UCSD-AML1 (cell line): Measurements from ENCODE around the gene RNF166.
"Not testable (repeated sequence)": the region's sequence is repeated elsewhere in the genome, so short reads cannot be mapped to it uniquely, and the experiment has no call there.

Experiments used
- DNase-seq: peaks from one replicate; lab custom pipeline; 2025; ENCODE audit not compliant: unreplicated experiment; lab: John Stamatoyannopoulos, UW

Gene RNF166

GRCh38 chr16:88677721-88678120, 28.5 kb downstream of the RNF166 start:
- DNase-seq, result no peak

- DNase-seq, result no peak
These were observed 29.5 kb downstream of the RNF166 start for GRCh38 chr16:88676502-88677242.

GRCh38 chr16:88673716-88674379, 32.4 kb downstream of the RNF166 start:
- no peak for DNase-seq

GRCh38 chr16:88672776-88673175, 33.4 kb downstream of the RNF166 start:
- DNase-seq, result no peak

- no peak for DNase-seq
These were observed 34.4 kb downstream of the RNF166 start for GRCh38 chr16:88671806-88672205.

- DNase-seq, result no peak
These were observed 36.2 kb downstream of the RNF166 start for GRCh38 chr16:88669980-88670379.

- not testable (repeated sequence) for DNase-seq
These were observed 36.7 kb downstream of the RNF166 start for GRCh38 chr16:88669493-88669892.

- no peak for DNase-seq
These were observed 38.7 kb downstream of the RNF166 start for GRCh38 chr16:88667461-88667860.

GRCh38 chr16:88665570-88665969, 40.6 kb downstream of the RNF166 start:
- DNase-seq, result no peak

- no peak for DNase-seq
These were observed 41.1 kb downstream of the RNF166 start for GRCh38 chr16:88665148-88665547.

- DNase-seq, result peak; percentile 98
These were observed 43.2 kb downstream of the RNF166 start, which contains the start of gene MVD for GRCh38 chr16:88662843-88663606. Gene MVD, minus strand, starts transcription at chr16:88663091. Its CDS starts 11 bp downstream, at chr16:88663080.

GRCh38 chr16:88662222-88662842, 43.9 kb downstream of the RNF166 start:
- no peak for DNase-seq

- DNase-seq, result no peak
These were observed 44.7 kb downstream of the RNF166 start for GRCh38 chr16:88661468-88661867.

- no peak for DNase-seq
These were observed 47.0 kb downstream of the RNF166 start for GRCh38 chr16:88659160-88659559.

- no peak for DNase-seq
These were observed 47.5 kb downstream of the RNF166 start for GRCh38 chr16:88658714-88659113.

- no peak for DNase-seq
These were observed 48.8 kb downstream of the RNF166 start for GRCh38 chr16:88657371-88657770.

- DNase-seq, result no peak
These were observed 49.8 kb downstream of the RNF166 start for GRCh38 chr16:88656291-88656980.

- DNase-seq, result no peak
These were observed 50.4 kb downstream of the RNF166 start for GRCh38 chr16:88655733-88656281.

GRCh38 chr16:88655053-88655732, 51.0 kb downstream of the RNF166 start:
- DNase-seq, result no peak
